ENCODE data around the gene PURB.

GRCh38 chr7:44847509-44847919, 37.8 kb downstream of the PURB start:
- TF ChIP-seq CTCF (IDR thresholded peaks at IDR 0.05; ENCODE audit: poor library complexity) (peak; percentile 90), EZH2 (IDR thresholded peaks at IDR 0.05; ENCODE audit: borderline replicate concordance) (no peak), EZH2phosphoT487 (IDR thresholded peaks at IDR 0.05; ENCODE audit: low read depth, severe bottlenecking, unreplicated experiment) (no peak)
